Kidney (tissue), 14 donors: ENCODE results near the gene PUM1. TPM values are rescaled to one million over a fixed set of nuclear protein-coding genes. Genes with fewer than 3 reads are reported as not detected.

ENCODE experiments used
- DNase-seq, 5 donors: peaks; one replicate each; pipeline ENCODE4 v3.0.0-alpha.2; 2013 to 2020
- FAIRE-seq: peaks from 2 replicates; lab custom pipeline; 2012; peaks lifted over from hg19 to GRCh38; lab: Jason Lieb, UNC
- H3K27ac ChIP-seq, 2 donors: one replicate each; pipeline ENCODE4 v1.7.0; 2013; ENCODE audit warnings: low read depth in 2 of 2, low read length in 2 of 2, inconsistent platforms in 1 of 2
- H3K27me3 ChIP-seq: one replicate; pipeline ENCODE4 v1.7.1; 2013; ENCODE audit warnings: low read length, inconsistent platforms; ENCODE audit not compliant: control insufficient read depth, insufficient read depth
- H3K36me3 ChIP-seq, 3 donors: one replicate each; pipeline versions ENCODE4 v1.7.0 to v1.7.1; 2013; ENCODE audit warnings: low read length in 3 of 3, control low read depth in 1 of 3, inconsistent platforms in 1 of 3; ENCODE audit not compliant: insufficient read depth in 3 of 3, control insufficient read depth in 2 of 3
- H3K4me1 ChIP-seq, 3 donors: one replicate each; pipeline versions ENCODE4 v1.7.0 to v1.7.1; 2013; ENCODE audit warnings: low read length in 3 of 3, inconsistent platforms in 1 of 3, low read depth in 1 of 3; ENCODE audit not compliant: control insufficient read depth in 2 of 3, insufficient read depth in 2 of 3
- H3K4me3 ChIP-seq, 3 donors: one replicate each; pipeline versions ENCODE4 v1.7.0 to v1.8.1; 2013; ENCODE audit warnings: low read length in 3 of 3, control low read depth in 1 of 3, inconsistent platforms in 1 of 3
- H3K9ac ChIP-seq, 3 donors: one replicate each; pipeline versions ENCODE4 v1.7.0 to v1.7.1; 2013; ENCODE audit warnings: low read length in 3 of 3, control low read depth in 1 of 3, inconsistent platforms in 1 of 3
- H3K9me3 ChIP-seq, 3 donors: one replicate each; pipeline versions ENCODE4 v1.7.0 to v1.7.1; 2013; ENCODE audit warnings: low read length in 3 of 3, control low read depth in 1 of 3, inconsistent platforms in 1 of 3; ENCODE audit not compliant: control insufficient read depth in 2 of 3, insufficient read depth in 1 of 3
- intact Hi-C: fragments of 100-400 bp; cut with DNase I; formaldehyde crosslinking; loops from one replicate; pipeline ENCODE4 v1.11.1; 2022
- polyA plus RNA-seq: library from polyadenylated mRNA; stranded (reverse); fragments of 350-450 nt; fragmentation: Illumina TruSeq; extraction: RNeasy Lipid Tissue Mini Kit (QIAGEN cat#74804); gene quantifications from one replicate; pipeline ENCODE4 v1.2.3, GENCODE V29; 2014; ENCODE audit warnings: low read depth, low replicate concordance; ENCODE audit not compliant: insufficient read depth
- total RNA-seq: library from RNA; stranded (reverse); fragmentation: NEBNext Ultra II Directional; extraction: Animal tissue kit (Norgen Biotek cat#: 25700); gene quantifications from one replicate; pipeline ENCODE4 v1.2.1, GENCODE V29; 2021
- TF ChIP-seq, protein P1 (sequence below): IDR thresholded peaks from 3 replicates; pipeline ENCODE4 v1.5.1; 2012; ENCODE audit warnings: mild to moderate bottlenecking, moderate library complexity, borderline replicate concordance; ENCODE audit not compliant: insufficient read depth; ENCODE audit errors: extremely low read depth
- donor health status: control.
- donor health status: control.
- donor health status: control.
- donor health status: control.
- donor health status: control.
- donor health status: DM: yes; HTN: yes; CAD: no.
- donor health status: Normal renal cell carcinoma (clear cell type).

PUM1 gene
- total and polyA plus RNA-seq, 2 donors from 2014 or later: 19.1 to 150 TPM

DNA sequence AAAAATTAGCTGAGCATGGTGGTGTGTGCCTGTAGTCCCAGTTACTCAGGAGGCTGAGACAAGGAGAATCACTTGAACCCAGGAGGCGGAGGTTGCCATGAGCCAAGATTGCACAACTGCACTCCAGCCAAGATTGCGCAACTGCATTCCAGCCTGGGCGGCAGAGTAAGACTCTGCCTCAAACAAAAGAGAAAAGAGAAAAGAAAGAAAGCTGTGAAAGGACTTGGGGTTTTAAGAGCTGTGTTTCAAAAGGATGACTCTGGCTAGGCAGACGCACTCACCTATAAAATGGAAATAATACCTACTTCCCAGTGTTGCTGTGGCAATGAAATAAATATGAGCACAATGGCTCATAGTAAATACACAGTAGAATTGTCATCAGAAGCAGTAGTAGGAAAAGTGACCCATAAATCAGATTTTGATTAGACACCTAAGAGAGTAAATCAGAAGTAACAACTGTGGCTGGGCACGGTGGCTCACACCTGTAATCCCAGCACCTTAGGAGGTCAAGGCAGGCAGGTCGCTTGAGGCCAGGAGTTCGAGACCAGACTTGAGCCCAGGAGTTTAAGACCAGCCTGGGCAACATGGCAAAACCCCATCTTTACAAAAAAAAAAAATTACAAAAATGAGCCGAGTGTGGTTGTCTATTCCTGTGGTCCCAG is 45.9 kb upstream of the PUM1 start:
- TF ChIP-seq, protein P1, sequence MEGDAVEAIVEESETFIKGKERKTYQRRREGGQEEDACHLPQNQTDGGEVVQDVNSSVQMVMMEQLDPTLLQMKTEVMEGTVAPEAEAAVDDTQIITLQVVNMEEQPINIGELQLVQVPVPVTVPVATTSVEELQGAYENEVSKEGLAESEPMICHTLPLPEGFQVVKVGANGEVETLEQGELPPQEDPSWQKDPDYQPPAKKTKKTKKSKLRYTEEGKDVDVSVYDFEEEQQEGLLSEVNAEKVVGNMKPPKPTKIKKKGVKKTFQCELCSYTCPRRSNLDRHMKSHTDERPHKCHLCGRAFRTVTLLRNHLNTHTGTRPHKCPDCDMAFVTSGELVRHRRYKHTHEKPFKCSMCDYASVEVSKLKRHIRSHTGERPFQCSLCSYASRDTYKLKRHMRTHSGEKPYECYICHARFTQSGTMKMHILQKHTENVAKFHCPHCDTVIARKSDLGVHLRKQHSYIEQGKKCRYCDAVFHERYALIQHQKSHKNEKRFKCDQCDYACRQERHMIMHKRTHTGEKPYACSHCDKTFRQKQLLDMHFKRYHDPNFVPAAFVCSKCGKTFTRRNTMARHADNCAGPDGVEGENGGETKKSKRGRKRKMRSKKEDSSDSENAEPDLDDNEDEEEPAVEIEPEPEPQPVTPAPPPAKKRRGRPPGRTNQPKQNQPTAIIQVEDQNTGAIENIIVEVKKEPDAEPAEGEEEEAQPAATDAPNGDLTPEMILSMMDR: no peak
- Histone ChIP-seq H3K9me3 (no peaks in the 10 kb centered on the region), H3K36me3 (no peaks in the 10 kb centered on the region), H3K27me3 (no peaks in the 10 kb centered on the region), H3K27ac (no peak overlapping the region), H3K9ac (no peak overlapping the region), H3K4me1 (no peaks in the 10 kb centered on the region), H3K4me3 (no peak overlapping the region)
- intact Hi-C loops: no loop called here
- FAIRE-seq (no peak), DNase-seq (no peak)

DNA sequence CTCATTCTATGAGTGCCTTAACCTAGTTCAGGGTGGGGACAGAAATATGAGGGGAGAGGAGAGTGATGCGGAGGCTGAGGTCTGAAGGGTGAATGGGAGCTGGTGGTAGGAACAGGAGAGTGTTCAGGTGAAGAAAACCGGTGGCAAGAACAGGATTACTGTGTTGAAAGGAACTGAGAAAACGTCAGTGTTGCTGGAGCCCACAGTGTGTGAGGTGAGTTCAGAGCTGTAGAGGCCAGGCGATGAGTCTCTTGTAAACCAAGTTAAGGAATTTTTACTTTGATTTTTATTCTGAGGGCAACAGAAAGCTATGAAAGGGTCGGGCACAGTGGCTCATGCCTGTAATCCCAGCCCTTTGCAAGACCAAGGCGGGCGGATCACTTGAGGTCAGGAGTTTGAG is 45.3 kb upstream of the PUM1 start:
- DNase-seq (no peak), FAIRE-seq (no peak)
- intact Hi-C loops: no loop called here
- Histone ChIP-seq H3K27me3 (no peaks in the 10 kb centered on the region), H3K27ac (no peak overlapping the region), H3K9ac (no peak overlapping the region), H3K36me3 (no peaks in the 10 kb centered on the region), H3K9me3 (no peaks in the 10 kb centered on the region), H3K4me3 (no peak overlapping the region), H3K4me1 (no peaks in the 10 kb centered on the region)
- TF ChIP-seq, protein P1: no peak

DNA sequence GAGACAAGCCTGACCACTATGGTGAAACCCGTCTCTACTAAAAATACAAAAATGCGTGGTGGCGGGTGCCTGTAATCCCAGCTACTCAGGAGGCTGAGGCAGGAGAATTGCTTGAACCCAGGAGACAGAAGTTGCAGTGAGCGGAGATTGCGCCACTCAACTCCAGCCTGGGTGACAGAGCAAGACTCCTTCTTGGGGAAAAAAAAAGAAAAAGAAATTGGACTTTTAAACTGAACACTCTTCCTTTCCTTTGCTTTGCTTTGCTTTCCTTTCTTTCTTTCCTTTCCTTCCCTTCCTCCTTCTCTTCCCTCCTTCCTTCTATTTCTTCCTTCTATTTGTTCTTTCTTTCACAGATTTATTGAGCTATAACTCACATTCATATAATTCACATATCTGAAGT is 43.3 kb upstream of the PUM1 start:
- DNase-seq (no peak), FAIRE-seq (no peak)
- intact Hi-C loops: no loop called here

More for the DNA sequence above, 43.3 kb upstream of the PUM1 start:
- no peaks in the 10 kb centered on the region for H3K27me3 ChIP-seq
- H3K4me3 ChIP-seq: no peak overlapping the region
- H3K36me3 ChIP-seq: no peaks in the 10 kb centered on the region
- no peak overlapping the region for H3K27ac ChIP-seq
- no peaks in the 10 kb centered on the region for H3K4me1 ChIP-seq
- TF ChIP-seq, protein P1: no peak
- H3K9ac ChIP-seq: no peak overlapping the region
- H3K9me3 ChIP-seq: no peaks in the 10 kb centered on the region
